Liver (tissue), 2 donors: ENCODE measurements around the gene WDR44.

Source experiments
- REST ChIP-seq: IDR thresholded peaks from 2 replicates; pipeline ENCODE4 v1.6.1; 2016; ENCODE audit warnings: antibody characterized with exemption, mild to moderate bottlenecking
- TF ChIP-seq, protein P1 (sequence below): IDR thresholded peaks from 2 replicates; pipeline ENCODE4 v1.6.1; 2016; ENCODE audit warnings: antibody characterized with exemption
- TF ChIP-seq, protein P2 (sequence below): fragments of 150-350 bp; IDR thresholded peaks from 2 replicates; pipeline ENCODE4 v1.5.1; 2017; ENCODE audit warnings: improper control_type of control experiment, low read depth, low read length; ENCODE audit not compliant: missing input control
- donor health status: healthy.

DNA sequence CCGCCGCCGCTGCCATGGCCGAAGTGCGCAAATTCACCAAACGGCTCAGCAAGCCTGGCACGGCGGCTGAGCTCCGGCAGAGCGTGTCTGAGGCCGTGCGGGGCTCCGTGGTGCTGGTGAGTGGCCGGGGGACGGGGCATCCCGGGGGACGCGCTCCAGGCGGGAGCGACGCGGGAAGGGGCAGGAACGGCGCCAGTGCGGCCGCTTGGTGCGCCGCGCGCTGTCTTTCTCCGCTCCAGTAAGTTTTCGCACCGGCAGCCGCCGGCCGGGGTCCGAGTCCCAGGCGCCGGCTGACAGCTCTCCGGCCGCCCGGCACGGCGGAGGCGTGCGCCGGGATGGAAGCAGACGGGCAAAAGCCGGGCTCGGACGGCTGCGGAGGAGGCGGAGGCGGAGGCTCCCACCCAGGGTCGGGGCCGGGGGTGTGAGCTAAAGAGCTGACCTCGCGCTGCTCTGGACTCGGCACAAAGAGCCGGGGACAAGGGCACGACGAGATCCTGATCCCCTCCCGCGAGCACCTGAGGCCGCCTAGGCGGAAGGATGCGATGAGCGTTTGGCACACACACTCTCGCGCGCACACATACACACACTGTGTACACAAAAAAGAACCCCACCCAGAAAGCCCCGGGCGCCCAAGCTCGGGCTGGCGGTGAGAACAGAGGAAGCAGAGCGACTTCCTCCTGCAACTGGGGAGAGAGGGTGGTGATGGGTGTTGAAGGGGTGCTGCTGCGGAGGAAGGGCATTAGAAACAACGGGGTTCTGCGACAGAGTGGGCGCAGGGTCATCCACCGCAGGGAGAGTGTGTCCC lies 150.3 kb downstream of the WDR44 start:
- TF ChIP-seq, protein P1, sequence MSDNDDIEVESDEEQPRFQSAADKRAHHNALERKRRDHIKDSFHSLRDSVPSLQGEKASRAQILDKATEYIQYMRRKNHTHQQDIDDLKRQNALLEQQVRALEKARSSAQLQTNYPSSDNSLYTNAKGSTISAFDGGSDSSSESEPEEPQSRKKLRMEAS = no peak
- TF ChIP-seq REST = no peak
- TF ChIP-seq, protein P2, sequence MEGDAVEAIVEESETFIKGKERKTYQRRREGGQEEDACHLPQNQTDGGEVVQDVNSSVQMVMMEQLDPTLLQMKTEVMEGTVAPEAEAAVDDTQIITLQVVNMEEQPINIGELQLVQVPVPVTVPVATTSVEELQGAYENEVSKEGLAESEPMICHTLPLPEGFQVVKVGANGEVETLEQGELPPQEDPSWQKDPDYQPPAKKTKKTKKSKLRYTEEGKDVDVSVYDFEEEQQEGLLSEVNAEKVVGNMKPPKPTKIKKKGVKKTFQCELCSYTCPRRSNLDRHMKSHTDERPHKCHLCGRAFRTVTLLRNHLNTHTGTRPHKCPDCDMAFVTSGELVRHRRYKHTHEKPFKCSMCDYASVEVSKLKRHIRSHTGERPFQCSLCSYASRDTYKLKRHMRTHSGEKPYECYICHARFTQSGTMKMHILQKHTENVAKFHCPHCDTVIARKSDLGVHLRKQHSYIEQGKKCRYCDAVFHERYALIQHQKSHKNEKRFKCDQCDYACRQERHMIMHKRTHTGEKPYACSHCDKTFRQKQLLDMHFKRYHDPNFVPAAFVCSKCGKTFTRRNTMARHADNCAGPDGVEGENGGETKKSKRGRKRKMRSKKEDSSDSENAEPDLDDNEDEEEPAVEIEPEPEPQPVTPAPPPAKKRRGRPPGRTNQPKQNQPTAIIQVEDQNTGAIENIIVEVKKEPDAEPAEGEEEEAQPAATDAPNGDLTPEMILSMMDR = no peak
